ENCODE results near the gene LKAAEAR1.

DNA sequence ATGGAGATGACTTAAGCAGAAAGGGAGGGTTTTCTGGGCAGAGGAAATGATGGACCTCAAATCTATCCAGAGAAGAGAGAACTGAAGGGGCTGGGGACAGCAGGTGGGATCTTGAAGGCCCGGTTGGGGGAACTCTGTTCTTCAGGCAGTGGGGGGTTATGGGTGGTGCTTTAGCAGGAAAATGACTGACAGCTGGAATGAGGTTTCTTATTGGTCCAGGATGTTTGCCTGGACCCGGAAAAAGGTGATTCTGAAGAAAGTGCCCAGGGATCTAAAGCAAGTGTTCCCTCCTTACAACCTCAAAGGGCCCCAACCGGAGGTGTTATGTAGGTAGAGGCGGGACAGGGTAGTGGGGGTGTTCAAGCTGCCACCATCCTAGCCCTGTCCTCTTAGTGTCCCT lies 11.3 kb upstream of the LKAAEAR1 start:
- TF ChIP-seq POLR2A (IDR thresholded peaks at IDR 0.05): no peak
- TF ChIP-seq, protein P1, sequence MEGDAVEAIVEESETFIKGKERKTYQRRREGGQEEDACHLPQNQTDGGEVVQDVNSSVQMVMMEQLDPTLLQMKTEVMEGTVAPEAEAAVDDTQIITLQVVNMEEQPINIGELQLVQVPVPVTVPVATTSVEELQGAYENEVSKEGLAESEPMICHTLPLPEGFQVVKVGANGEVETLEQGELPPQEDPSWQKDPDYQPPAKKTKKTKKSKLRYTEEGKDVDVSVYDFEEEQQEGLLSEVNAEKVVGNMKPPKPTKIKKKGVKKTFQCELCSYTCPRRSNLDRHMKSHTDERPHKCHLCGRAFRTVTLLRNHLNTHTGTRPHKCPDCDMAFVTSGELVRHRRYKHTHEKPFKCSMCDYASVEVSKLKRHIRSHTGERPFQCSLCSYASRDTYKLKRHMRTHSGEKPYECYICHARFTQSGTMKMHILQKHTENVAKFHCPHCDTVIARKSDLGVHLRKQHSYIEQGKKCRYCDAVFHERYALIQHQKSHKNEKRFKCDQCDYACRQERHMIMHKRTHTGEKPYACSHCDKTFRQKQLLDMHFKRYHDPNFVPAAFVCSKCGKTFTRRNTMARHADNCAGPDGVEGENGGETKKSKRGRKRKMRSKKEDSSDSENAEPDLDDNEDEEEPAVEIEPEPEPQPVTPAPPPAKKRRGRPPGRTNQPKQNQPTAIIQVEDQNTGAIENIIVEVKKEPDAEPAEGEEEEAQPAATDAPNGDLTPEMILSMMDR (IDR thresholded peaks at IDR 0.05 in 4 of 5, conservative IDR thresholded peaks at IDR 0.05 in 1 of 5): no peak
